Activated T-helper 2 cell treated with anti-CD3 and anti-CD28 coated beads, Interferon-gamma antibody, Interleukin-2, Interleukin-4, amounts not matched to agents 10 μg/mL and 5 μg/mL and 100 μg/mL, durations not matched to agents 14 hours and 24 hours and 36 hours (primary cell): ENCODE results near the gene RAI14. TPM values are rescaled to one million over a fixed set of nuclear protein-coding genes. Genes with fewer than 3 reads are reported as not detected.
"Not testable (repeated sequence)": the region's sequence is repeated elsewhere in the genome, so short reads cannot be mapped to it uniquely, and the experiment has no call there.

ENCODE experiments used
- DNase-seq: peaks from one replicate; pipeline ENCODE4 v3.0.0; 2021; ENCODE audit warnings: low spot score
- H3K27ac Mint-ChIP-seq: one replicate; pipeline ENCODE4 v1.8.0; 2021; ENCODE audit warnings: mixed read lengths
- H3K27me3 Mint-ChIP-seq: one replicate; pipeline ENCODE4 v1.8.0; 2021; ENCODE audit warnings: low read depth, mixed read lengths
- H3K36me3 Mint-ChIP-seq: one replicate; pipeline ENCODE4 v1.8.0; 2021; ENCODE audit warnings: low read depth, mixed read lengths
- H3K4me1 Mint-ChIP-seq: one replicate; pipeline ENCODE4 v1.8.0; 2021; ENCODE audit warnings: low read depth, mixed read lengths
- H3K4me3 Mint-ChIP-seq: one replicate; pipeline ENCODE4 v1.8.0; 2021; ENCODE audit warnings: low read depth, mild to moderate bottlenecking, moderate library complexity, mixed read lengths
- H3K9me3 Mint-ChIP-seq: one replicate; pipeline ENCODE4 v1.8.0; 2021; ENCODE audit warnings: mixed read lengths
- intact Hi-C: fragments of 100-400 bp; cut with micrococcal nuclease; formaldehyde crosslinking; loops from one replicate; pipeline ENCODE4 v1.15.1; 2023
- total RNA-seq: library from RNA; stranded (reverse); gene quantifications from 2 replicates; pipeline ENCODE4 v1.2.3, GENCODE V29; 2022

Gene RAI14
- total RNA-seq, 1 donor from 2014 or later = 4.0 TPM

GRCh38 chr5:34699155-34700077 lies 43.3 kb downstream of the RAI14 start:
- Mint-ChIP-seq H3K27ac (no peak overlapping the region), H3K4me3 (no peak overlapping the region), H3K4me1 (peaks cover 4% of the 10 kb centered on the region), H3K36me3 (no peaks in the 10 kb centered on the region), H3K27me3 (no peaks in the 10 kb centered on the region), H3K9me3 (no peaks in the 10 kb centered on the region)
- DNase-seq = no peak
- intact Hi-C loops = no loop called here

DNA sequence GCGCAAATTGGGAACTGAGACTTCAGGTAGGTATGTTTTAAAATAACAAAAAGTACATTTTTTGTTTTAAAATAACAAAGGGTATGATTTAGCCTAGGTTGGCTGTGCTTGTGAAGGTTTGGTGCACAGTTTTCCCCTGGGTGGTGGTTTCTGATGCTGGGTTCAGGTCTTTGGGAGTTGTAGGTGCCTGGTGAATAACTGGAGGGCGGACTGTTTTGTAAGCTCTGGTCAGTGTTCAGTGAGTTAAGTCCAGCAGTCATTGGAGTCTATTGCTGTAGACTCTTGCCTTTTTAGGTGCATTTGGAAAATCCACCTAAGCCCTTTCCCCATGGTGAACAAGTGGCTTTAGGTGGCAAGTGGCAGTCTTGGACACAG lies 43.9 kb downstream of the RAI14 start:
- no peak overlapping the region for H3K27ac Mint-ChIP-seq
- no peaks in the 10 kb centered on the region for H3K27me3 Mint-ChIP-seq
- intact Hi-C loops = no loop called here
- no peak for DNase-seq
- H3K4me1 Mint-ChIP-seq = peaks cover 1% of the 10 kb centered on the region
- no peak overlapping the region for H3K4me3 Mint-ChIP-seq
- no peaks in the 10 kb centered on the region for H3K36me3 Mint-ChIP-seq
- no peaks in the 10 kb centered on the region for H3K9me3 Mint-ChIP-seq

DNA sequence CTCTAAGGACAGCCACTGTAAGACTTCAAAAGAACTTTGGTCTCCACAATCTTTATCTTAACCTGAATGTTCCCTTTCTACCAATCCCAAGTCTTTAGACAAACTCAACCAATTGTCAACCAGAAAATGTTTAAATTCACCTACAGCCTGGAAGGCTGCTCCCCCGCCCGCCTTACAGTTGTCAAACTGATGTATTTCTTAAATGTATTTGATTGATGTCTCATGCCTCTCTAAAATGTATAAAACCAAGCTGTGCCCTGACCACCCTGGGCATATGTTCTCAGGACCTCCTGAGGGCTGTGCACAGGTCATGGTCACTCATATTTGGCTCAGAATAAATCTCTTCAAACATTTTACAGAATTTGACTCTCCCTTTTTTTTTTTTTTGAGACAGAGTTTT lies 45.3 kb downstream of the RAI14 start:
- H3K27ac Mint-ChIP-seq, H3K9me3 Mint-ChIP-seq, H3K4me3 Mint-ChIP-seq, H3K4me1 Mint-ChIP-seq, DNase-seq, H3K36me3 Mint-ChIP-seq, H3K27me3 Mint-ChIP-seq, intact Hi-C loops: not testable (repeated sequence)

DNA sequence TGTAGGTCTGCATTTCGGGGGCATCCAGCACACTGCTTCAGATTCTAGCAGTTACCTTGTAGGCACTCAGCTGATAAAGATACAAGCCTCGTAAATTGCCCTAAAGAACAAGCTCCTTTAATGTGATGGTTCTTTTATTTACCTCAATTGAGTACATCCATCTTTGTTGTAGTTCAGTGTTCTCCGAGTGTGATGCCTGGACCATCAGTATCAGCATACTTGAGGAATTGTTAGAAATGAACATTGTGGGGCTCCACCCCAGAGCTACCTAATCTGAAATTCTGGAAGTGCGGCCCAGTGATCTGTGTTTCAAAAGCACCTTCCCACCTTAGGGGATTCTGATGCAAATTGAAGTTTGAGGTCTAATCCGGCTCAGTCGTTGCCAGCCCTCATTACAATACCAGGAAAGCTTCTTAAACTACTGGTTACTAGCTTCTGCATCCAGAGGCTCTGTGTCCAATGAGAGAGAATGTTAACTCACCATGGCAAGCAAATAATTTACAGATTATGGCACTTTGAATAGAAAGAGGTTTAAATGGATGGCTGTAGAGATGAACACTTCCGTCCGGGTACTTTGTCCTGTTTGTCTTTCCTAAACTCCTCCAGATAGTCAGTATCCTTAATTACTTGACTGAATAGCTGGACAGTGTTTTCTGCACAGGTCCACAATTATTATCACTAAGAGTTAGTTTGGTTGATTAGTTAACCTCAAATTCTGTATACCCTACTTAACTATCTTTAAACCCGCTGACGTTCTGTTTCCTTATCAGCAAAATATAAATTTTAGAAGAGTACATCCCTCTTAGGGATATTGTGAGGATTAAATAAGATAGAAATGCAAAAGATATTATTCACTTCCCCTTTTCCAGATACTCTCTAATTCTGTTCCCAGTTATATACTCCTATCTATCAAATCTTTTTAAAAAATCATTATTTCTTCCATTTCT lies 47.9 kb downstream of the RAI14 start:
- intact Hi-C loops = no loop called here
- no peak overlapping the region for H3K27ac Mint-ChIP-seq
- no peaks in the 10 kb centered on the region for H3K27me3 Mint-ChIP-seq
- DNase-seq = no peak
- no peaks in the 10 kb centered on the region for H3K36me3 Mint-ChIP-seq
- H3K4me3 Mint-ChIP-seq = no peak overlapping the region
- no peaks in the 10 kb centered on the region for H3K9me3 Mint-ChIP-seq
- H3K4me1 Mint-ChIP-seq = no peaks in the 10 kb centered on the region

DNA sequence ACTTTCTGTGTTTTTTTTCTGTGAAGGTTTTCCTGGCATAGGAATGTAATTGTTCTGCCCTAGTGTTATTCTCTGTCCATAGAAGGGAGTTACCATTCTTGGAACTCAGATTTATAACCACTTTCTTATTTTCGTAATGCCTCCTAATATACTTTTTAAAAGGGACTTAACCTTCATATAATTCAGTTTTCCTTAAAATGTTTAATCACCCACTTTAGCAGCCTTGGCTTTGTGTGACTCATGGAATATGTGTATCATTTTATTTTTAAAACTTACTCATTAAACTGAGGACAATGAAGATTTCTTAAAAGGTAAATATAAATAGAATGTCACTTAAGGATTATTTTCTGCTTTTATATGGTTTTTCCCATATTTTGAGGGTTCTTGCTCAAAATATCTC lies 50.0 kb downstream of the RAI14 start:
- no peak for DNase-seq
- no peaks in the 10 kb centered on the region for H3K27me3 Mint-ChIP-seq
- H3K27ac Mint-ChIP-seq = no peak overlapping the region

DNA sequence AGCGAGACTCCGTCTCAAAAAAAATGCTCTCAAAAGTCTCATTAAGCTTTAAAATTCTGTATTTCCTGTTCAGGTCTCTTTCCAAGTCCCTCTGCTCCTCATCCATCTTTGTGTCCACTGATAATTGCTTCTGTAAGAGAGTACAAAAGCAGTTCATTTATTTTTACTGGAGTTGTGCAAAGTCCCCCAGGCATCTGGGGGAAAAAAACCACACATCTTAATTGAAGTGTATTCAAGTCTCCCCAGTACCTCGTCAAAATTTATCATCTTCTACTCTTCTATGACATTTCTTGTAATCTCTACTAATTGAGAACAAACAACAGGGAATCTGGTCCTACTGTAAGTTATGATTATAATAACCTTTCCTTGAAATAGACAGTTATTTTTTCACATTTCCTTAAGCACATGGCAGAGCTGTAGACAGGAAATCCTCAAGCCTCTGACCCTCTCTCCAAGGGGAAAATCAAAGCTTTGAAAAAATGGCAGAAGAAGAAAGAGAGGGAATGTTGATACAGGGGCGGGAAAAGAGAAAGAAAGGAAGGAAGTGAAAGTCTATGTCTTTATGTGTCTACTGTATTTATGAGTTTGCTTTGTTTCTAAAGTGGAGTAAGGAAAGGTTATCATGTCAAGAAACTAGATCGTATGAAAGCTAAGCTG lies 51.5 kb downstream of the RAI14 start:
- H3K27ac Mint-ChIP-seq = no peak overlapping the region
- no peaks in the 10 kb centered on the region for H3K36me3 Mint-ChIP-seq

More for the DNA sequence above, 50.0 kb downstream of the RAI14 start:
- Mint-ChIP-seq H3K4me3 (no peak overlapping the region), H3K4me1 (no peaks in the 10 kb centered on the region), H3K9me3 (no peaks in the 10 kb centered on the region), H3K36me3 (no peaks in the 10 kb centered on the region)
- intact Hi-C loops = no loop called here

DNA sequence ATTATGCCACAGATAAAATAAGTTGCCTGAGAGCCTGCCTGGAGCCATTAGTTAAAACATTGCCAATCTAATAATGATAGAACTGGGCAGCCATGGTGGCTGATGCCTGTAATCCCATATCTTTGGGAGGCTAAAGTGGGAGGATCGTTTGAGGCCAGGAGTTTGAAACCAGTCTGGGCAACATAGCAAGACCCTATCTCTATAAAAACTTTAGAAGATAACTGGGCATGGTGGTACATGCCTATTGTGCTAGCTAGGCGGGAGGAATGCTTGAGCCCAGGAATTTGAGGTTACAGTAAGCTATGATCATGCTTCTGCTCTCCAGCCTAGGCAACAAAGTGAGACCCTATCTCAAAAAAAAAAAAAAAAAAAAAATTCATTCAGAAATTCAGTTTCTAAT lies 52.6 kb downstream of the RAI14 start:
- no peak overlapping the region for H3K4me3 Mint-ChIP-seq
- intact Hi-C loops = no loop called here
- H3K9me3 Mint-ChIP-seq = no peaks in the 10 kb centered on the region
- no peaks in the 10 kb centered on the region for H3K27me3 Mint-ChIP-seq
- no peaks in the 10 kb centered on the region for H3K36me3 Mint-ChIP-seq
- DNase-seq = no peak
- no peaks in the 10 kb centered on the region for H3K4me1 Mint-ChIP-seq
- no peak overlapping the region for H3K27ac Mint-ChIP-seq

More for the DNA sequence above, 51.5 kb downstream of the RAI14 start:
- Mint-ChIP-seq H3K4me3 (no peak overlapping the region), H3K27me3 (no peaks in the 10 kb centered on the region), H3K9me3 (no peaks in the 10 kb centered on the region), H3K4me1 (no peaks in the 10 kb centered on the region)
- no peak for DNase-seq
- intact Hi-C loops = no loop called here

- DNase-seq = no peak
- no peaks in the 10 kb centered on the region for H3K4me1 Mint-ChIP-seq
- H3K4me3 Mint-ChIP-seq = no peak overlapping the region
- no peaks in the 10 kb centered on the region for H3K27me3 Mint-ChIP-seq
- intact Hi-C loops = no loop called here
- H3K27ac Mint-ChIP-seq = no peak overlapping the region
- no peaks in the 10 kb centered on the region for H3K9me3 Mint-ChIP-seq
- no peaks in the 10 kb centered on the region for H3K36me3 Mint-ChIP-seq
Observed at GRCh38 chr5:34709861-34710673, 53.9 kb downstream of the RAI14 start.

DNA sequence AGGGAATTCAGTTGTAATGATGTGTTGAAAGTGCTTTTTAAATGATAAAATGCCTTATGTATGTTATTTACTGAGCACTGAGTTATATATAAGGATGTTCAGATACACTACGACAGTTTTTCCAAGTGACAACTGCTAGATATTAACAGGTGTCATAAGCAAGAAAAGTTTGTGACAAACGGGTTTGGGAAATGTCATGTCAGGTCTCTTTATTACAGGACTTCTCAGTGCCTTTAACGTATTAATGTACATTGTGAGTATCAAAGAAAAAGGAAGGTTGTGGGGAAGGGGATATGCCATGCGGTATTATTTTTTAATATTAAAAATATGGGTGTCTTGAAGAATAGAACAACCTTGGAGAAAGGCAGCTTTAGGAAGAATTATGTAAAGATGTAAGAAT lies 56.4 kb downstream of the RAI14 start:
- intact Hi-C loops = no loop called here
- Mint-ChIP-seq H3K27ac (no peak overlapping the region), H3K9me3 (no peaks in the 10 kb centered on the region), H3K4me3 (no peak overlapping the region), H3K27me3 (no peaks in the 10 kb centered on the region), H3K4me1 (no peaks in the 10 kb centered on the region), H3K36me3 (no peaks in the 10 kb centered on the region)
- DNase-seq = no peak

- Mint-ChIP-seq H3K27me3 (no peaks in the 10 kb centered on the region), H3K4me3 (no peak overlapping the region), H3K36me3 (no peaks in the 10 kb centered on the region), H3K27ac (no peak overlapping the region), H3K9me3 (no peaks in the 10 kb centered on the region), H3K4me1 (no peaks in the 10 kb centered on the region)
- intact Hi-C loops = no loop called here
- DNase-seq = no peak
Observed at GRCh38 chr5:34715711-34716110, 59.6 kb downstream of the RAI14 start.

DNA sequence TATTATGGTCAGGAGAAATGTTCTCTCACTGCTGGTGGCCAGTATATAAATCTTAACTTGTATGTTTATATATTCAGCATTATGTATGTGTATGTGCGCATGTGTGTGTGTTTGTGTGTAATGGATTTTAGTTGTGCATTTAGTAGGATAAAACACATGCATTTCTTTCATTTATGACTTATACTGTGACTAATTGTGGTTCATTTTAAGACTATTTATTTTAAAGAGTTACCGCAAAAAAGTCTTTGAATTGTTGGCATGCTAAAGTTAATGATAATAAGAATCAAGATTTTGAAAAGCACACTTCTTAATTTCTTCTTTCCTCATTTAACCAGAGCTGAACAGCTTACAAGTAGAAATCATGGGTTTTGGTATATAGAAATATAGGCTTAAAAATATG lies 60.9 kb downstream of the RAI14 start:
- intact Hi-C loops = no loop called here
- Mint-ChIP-seq H3K27ac (no peak overlapping the region), H3K9me3 (no peaks in the 10 kb centered on the region), H3K4me1 (no peaks in the 10 kb centered on the region), H3K4me3 (no peak overlapping the region), H3K36me3 (no peaks in the 10 kb centered on the region), H3K27me3 (no peaks in the 10 kb centered on the region)
- DNase-seq = no peak
